H1 (cell line): Measurements from ENCODE around the gene PHRF1. TPM values are rescaled to one million over a fixed set of nuclear protein-coding genes. Genes with fewer than 3 reads are reported as not detected.

Experiments
- CTCF ChIA-PET: fragments of 300-600 bp; sonication (Branson Sonifier 250); formaldehyde crosslinking; loops from one replicate; lab custom pipeline; 2021; ENCODE audit not compliant: partially characterized antibody; lab: Charles Lee
- POLR2A ChIA-PET: fragments of 300-600 bp; sonication (Branson Sonifier 250); formaldehyde crosslinking; loops from one replicate; lab custom pipeline; 2021; ENCODE audit warnings: inconsistent platforms; ENCODE audit not compliant: partially characterized antibody; lab: Charles Lee
- DNase-seq, 2 experiments: peaks; one replicate each; pipeline versions ENCODE4 v3.0.0 to v3.0.0-alpha.2; 2010 to 2022; ENCODE audit warnings: low spot score in 2 of 2, low read depth in 1 of 2, mixed read lengths in 1 of 2
- FAIRE-seq: peaks from 2 replicates; lab custom pipeline; 2011; peaks lifted over from hg19 to GRCh38; lab: Jason Lieb, UNC
- H2AFZ ChIP-seq: 2 replicates; pipeline ENCODE4 v1.8.1; 2012; ENCODE audit warnings: low read length, inconsistent platforms
- H2AK5ac ChIP-seq: 2 replicates; pipeline ENCODE4 v1.6.1; 2013; ENCODE audit warnings: low read depth, low read length
- H2BK120ac ChIP-seq: replicated peaks from 2 replicates; pipeline ENCODE3; 2013; ENCODE audit warnings: low read depth, low read length, inconsistent platforms
- H2BK12ac ChIP-seq: 2 replicates; pipeline ENCODE4 v1.6.1; 2013; ENCODE audit warnings: low read depth, low read length
- H2BK15ac ChIP-seq: 2 replicates; pipeline ENCODE4 v1.6.1; 2013; ENCODE audit warnings: low read length
- H2BK20ac ChIP-seq: 2 replicates; pipeline ENCODE4 v1.6.1; 2013; ENCODE audit warnings: low read length
- H2BK5ac ChIP-seq: 2 replicates; pipeline ENCODE4 v1.6.1; 2013; ENCODE audit warnings: low read depth, low read length
- H3K14ac ChIP-seq: 2 replicates; pipeline ENCODE4 v1.6.1; 2013; ENCODE audit warnings: inconsistent platforms; ENCODE audit not compliant: insufficient read length
- H3K18ac ChIP-seq: 2 replicates; pipeline ENCODE4 v1.6.1; 2013; ENCODE audit warnings: low read length; ENCODE audit errors: extremely low read depth
- H3K23ac ChIP-seq: 2 replicates; pipeline ENCODE4 v1.6.1; 2013; ENCODE audit warnings: inconsistent platforms; ENCODE audit not compliant: insufficient read length
- H3K23me2 ChIP-seq: 2 replicates; pipeline ENCODE4 v1.6.1; 2013; ENCODE audit warnings: low read depth, low read length
- H3K27ac ChIP-seq: 2 replicates; pipeline ENCODE4 v1.6.1; 2011; ENCODE audit warnings: low read depth, low read length, inconsistent platforms
- H3K27me3 ChIP-seq, 4 experiments: replicated peaks in 1 of 4; 1 replicate in 1 of 4; 2 replicates in 3 of 4; pipeline versions ENCODE4 v1.6.1 to v1.8.1; 2011 to 2013; ENCODE audit warnings: low read length in 3 of 4, mild to moderate bottlenecking in 3 of 4, inconsistent platforms in 2 of 4, mixed read lengths in 2 of 4, moderate library complexity in 1 of 4; ENCODE audit not compliant: control insufficient read depth in 3 of 4, insufficient read depth in 3 of 4; ENCODE audit errors: extremely low read depth in 1 of 4
- H3K36me3 ChIP-seq, 4 experiments: 2 replicates each; pipeline versions ENCODE4 v1.6.1 to v1.8.1; 2011 to 2013; ENCODE audit warnings: mild to moderate bottlenecking in 4 of 4, low read length in 3 of 4, moderate library complexity in 2 of 4, control low read depth in 1 of 4, inconsistent platforms in 1 of 4; ENCODE audit not compliant: insufficient read depth in 4 of 4, control insufficient read depth in 2 of 4
- H3K4ac ChIP-seq: replicated peaks from 2 replicates; pipeline ENCODE3; 2013; ENCODE audit warnings: low read length, low read depth, mixed read lengths, inconsistent platforms; ENCODE audit not compliant: insufficient read length
- H3K4me1 ChIP-seq, 4 experiments: replicated peaks in 1 of 4; 1 replicate in 1 of 4; 2 replicates in 3 of 4; pipeline versions ENCODE4 v1.6.1 to v1.8.1; 2011 to 2013; ENCODE audit warnings: low read length in 3 of 4, inconsistent platforms in 2 of 4, mixed read lengths in 1 of 4; ENCODE audit not compliant: insufficient read depth in 4 of 4, control insufficient read depth in 3 of 4
- H3K4me2 ChIP-seq, 2 experiments: 2 replicates each; pipeline versions ENCODE4 v1.6.1 to v1.8.1; 2011 to 2013; ENCODE audit warnings: low read depth in 2 of 2, low read length in 2 of 2, control low read depth in 1 of 2, inconsistent platforms in 1 of 2, mild to moderate bottlenecking in 1 of 2; ENCODE audit not compliant: insufficient read depth in 1 of 2
- H3K4me3 ChIP-seq, 4 experiments: fragments of 200-600, 300-600 bp in 1 of 4; sonication (generic), shearing (Covaris generic), sonication (Bioruptor Twin) in 1 of 4; 2 replicates each; pipeline versions ENCODE4 v1.5.1 to v1.8.1; 2011 to 2016; ENCODE audit warnings: low read length in 4 of 4, low read depth in 3 of 4, control low read depth in 2 of 4, inconsistent platforms in 2 of 4, mild to moderate bottlenecking in 2 of 4, mixed read lengths in 1 of 4, moderate library complexity in 1 of 4; ENCODE audit not compliant: insufficient read depth in 2 of 4; ENCODE audit errors: extremely low read depth in 1 of 4
- H3K56ac ChIP-seq: replicated peaks from 2 replicates; pipeline ENCODE3; 2013; ENCODE audit warnings: low read depth, mild to moderate bottlenecking, mixed read lengths, low read length, inconsistent platforms; ENCODE audit not compliant: insufficient read length
- H3K79me1 ChIP-seq: 2 replicates; pipeline ENCODE4 v1.6.1; 2013; ENCODE audit warnings: low read depth, low read length, control low read depth
- H3K79me2 ChIP-seq, 2 experiments: 2 replicates each; pipeline versions ENCODE4 v1.6.1 to v1.8.1; 2012 to 2013; ENCODE audit warnings: low read length in 2 of 2, mild to moderate bottlenecking in 2 of 2, inconsistent platforms in 1 of 2; ENCODE audit not compliant: insufficient read depth in 2 of 2, control insufficient read depth in 1 of 2
- H3K9ac ChIP-seq, 4 experiments: replicated peaks in 1 of 4; 1 replicate in 1 of 4; 2 replicates in 3 of 4; pipeline versions ENCODE4 v1.6.1 to v1.8.1; 2011 to 2013; ENCODE audit warnings: low read depth in 3 of 4, low read length in 3 of 4, control low read depth in 2 of 4, mild to moderate bottlenecking in 2 of 4, moderate library complexity in 2 of 4, inconsistent platforms in 1 of 4; ENCODE audit errors: extremely low read depth in 1 of 4
- H3K9me3 ChIP-seq, 2 experiments: 2 replicates each; pipeline versions ENCODE4 v1.6.1 to v1.8.1; 2012 to 2013; ENCODE audit warnings: mild to moderate bottlenecking in 2 of 2, moderate library complexity in 2 of 2, control low read depth in 1 of 2, inconsistent platforms in 1 of 2, low read depth in 1 of 2, low read length in 1 of 2, mixed read lengths in 1 of 2; ENCODE audit not compliant: insufficient read depth in 2 of 2
- H4K20me1 ChIP-seq, 2 experiments: replicated peaks in 1 of 2; 2 replicates each; pipeline versions ENCODE3 to v1.8.1; 2011 to 2013; ENCODE audit warnings: inconsistent platforms in 2 of 2, low read length in 2 of 2, mild to moderate bottlenecking in 1 of 2; ENCODE audit not compliant: insufficient read depth in 2 of 2, control insufficient read depth in 1 of 2
- H4K5ac ChIP-seq: 2 replicates; pipeline ENCODE4 v1.6.1; 2013; ENCODE audit warnings: low read length, low read depth, mixed read lengths, inconsistent platforms; ENCODE audit not compliant: insufficient read length
- H4K8ac ChIP-seq: 2 replicates; pipeline ENCODE4 v1.8.0; 2013; ENCODE audit warnings: mild to moderate bottlenecking, moderate library complexity, low read length, inconsistent platforms; ENCODE audit not compliant: insufficient read depth; ENCODE audit errors: extremely low read depth
- H4K91ac ChIP-seq: replicated peaks from 2 replicates; pipeline ENCODE3; 2013; ENCODE audit warnings: low read length, mixed read lengths, inconsistent platforms; ENCODE audit not compliant: insufficient read length
- POLR2A ChIP-seq, 2 experiments: IDR thresholded peaks; 1 replicate in 1 of 2; 2 replicates in 1 of 2; pipeline ENCODE4 v1.6.1; 2011; ENCODE audit warnings: low read depth in 2 of 2, low read length in 2 of 2, mild to moderate bottlenecking in 2 of 2; ENCODE audit errors: control extremely low read depth in 1 of 2
- YY1 ChIP-seq: IDR thresholded peaks from 2 replicates; pipeline ENCODE4 v1.6.1; 2011; ENCODE audit warnings: low read depth, mild to moderate bottlenecking, low read length
- WGBS, 2 experiments: shearing (Covaris generic) in 1 of 2; methylation state at CpG; one replicate each; pipeline versions ENCODE4 v1.1.6 to v1.1.7; 2013 to 2015; ENCODE audit warnings: low lambda C conversion rate in 2 of 2, mixed read lengths in 2 of 2, inconsistent platforms in 1 of 2, low coverage in 1 of 2, missing lambda C conversion rate in 1 of 2; ENCODE audit not compliant: insufficient replicate concordance in 2 of 2, insufficient coverage in 1 of 2, insufficient read length in 1 of 2; ENCODE audit errors: extremely low coverage in 1 of 2, missing lambda C conversion rate in 1 of 2; 5-methylcytosine and 5-hydroxymethylcytosine counted together
- polyA plus RNA-seq, 7 experiments: library from polyadenylated mRNA; depleted of rRNA in 3 of 7; stranded (reverse) in 5 of 7; unstranded in 2 of 7; fragments of >200 nt in 5 of 7; fragments of 200-250 nt in 2 of 7; gene quantifications; 1 replicate in 5 of 7; 2 replicates in 1 of 7; 4 replicates in 1 of 7; pipeline versions ENCODE4 v1.2.1 to v1.2.3, GENCODE V29; 2011 to 2013; ENCODE audit warnings: missing spikeins in 2 of 7, mixed read lengths in 2 of 7
- total RNA-seq: library from RNA; stranded (reverse); fragmentation: NEBNext Ultra II Directional; extraction: Animal tissue kit (Norgen Biotek cat#: 25700); gene quantifications from 2 replicates; pipeline ENCODE4 v1.2.1, GENCODE V29; 2021

The PHRF1 gene
- total and polyA plus RNA-seq, 2 of the 8 experiments (the other 6 are each of a cell fraction or from before 2014, with no cell fraction given): 13.4 to 37.3 TPM

DNA sequence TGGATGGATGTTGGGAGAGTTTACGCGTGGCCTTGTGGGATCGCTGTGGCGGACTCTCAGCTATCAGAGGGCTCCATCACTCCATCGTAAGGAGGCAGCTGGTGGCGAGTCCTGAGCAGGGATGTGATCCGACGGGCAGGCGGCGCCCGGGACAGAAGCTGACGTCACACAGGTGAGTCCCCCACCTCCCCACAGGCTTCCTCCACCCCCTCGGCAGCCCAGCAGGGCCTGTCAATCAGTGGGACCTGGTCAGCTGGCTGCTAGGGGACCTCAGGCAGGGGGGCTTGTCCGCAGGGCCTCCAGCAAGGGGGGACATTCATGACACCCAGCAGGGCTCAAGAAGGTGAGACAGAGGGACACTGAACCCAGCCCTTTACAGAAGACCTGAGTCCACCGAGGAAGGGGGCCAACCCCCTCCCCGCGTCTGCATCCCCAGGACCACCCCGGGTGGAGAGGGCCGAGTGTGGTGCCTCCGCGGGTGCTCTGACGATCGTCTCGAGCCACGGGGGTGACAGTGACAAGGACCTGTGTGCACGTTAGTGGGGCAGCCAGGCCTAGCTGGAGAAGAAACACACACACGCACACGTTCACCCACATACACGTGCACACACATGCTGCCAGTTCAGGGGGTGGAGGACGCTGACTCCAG is 48.0 kb upstream of the PHRF1 start:
- H2BK15ac ChIP-seq: no peak overlapping the region
- H2BK120ac ChIP-seq: no peak overlapping the region
- no peak overlapping the region for H4K5ac ChIP-seq
- DNase-seq (no peak), FAIRE-seq (no peak)
- no peak overlapping the region for H2AK5ac ChIP-seq
- no peaks in the 10 kb centered on the region for H3K23me2 ChIP-seq
- H2BK20ac ChIP-seq: no peak overlapping the region
- WGBS, 2 experiments: 91% methylated on average over 26 of the region's 30 CpGs; no CpG with 5 or more reads in 1 of the 2 experiments
- ChIA-PET POLR2A (interaction anchor here (1.1 kb wide), 1 partner anchor 30 kb away, joined by 3 read pairs; no protein-coding TSS in a partner anchor), CTCF (interaction anchor here (1.0 kb wide), 1 partner anchor 9 kb away, joined by 3 read pairs; no protein-coding TSS in a partner anchor)
- H3K23ac ChIP-seq: no peak overlapping the region
- TF ChIP-seq POLR2A (IDR thresholded peaks at IDR 0.05; ENCODE audit: control extremely low read depth in 1 of 2, low read depth in 2 of 2, low read length in 2 of 2) (no peak), YY1 (no peak)
- H3K36me3 ChIP-seq: peaks cover 0 to 12% (median 6%) of the 10 kb centered on the region in 4 experiments; a peak in 5 of 8 replicates
- H3K27ac ChIP-seq: no peak overlapping the region
- H3K4ac ChIP-seq: no peak overlapping the region
- no peak overlapping the region for H4K91ac ChIP-seq
- no peaks in the 10 kb centered on the region for H3K9me3 ChIP-seq
- H3K18ac ChIP-seq: no peak overlapping the region
- peaks cover 0 to 6% of the 10 kb centered on the region in 2 experiments for H4K20me1 ChIP-seq
- no peak overlapping the region for H4K8ac ChIP-seq
- no peak overlapping the region for H3K4me2 ChIP-seq
- H2BK5ac ChIP-seq: no peak overlapping the region
- no peak overlapping the region for H3K56ac ChIP-seq
- H3K4me3 ChIP-seq: no peak overlapping the region
- H3K79me2 ChIP-seq: no peaks in the 10 kb centered on the region
- no peaks in the 10 kb centered on the region for H3K4me1 ChIP-seq
- H3K27me3 ChIP-seq: no peaks in the 10 kb centered on the region
- no peak overlapping the region for H3K9ac ChIP-seq
- no peaks in the 10 kb centered on the region for H3K79me1 ChIP-seq
- H2AFZ ChIP-seq: no peak overlapping the region
- H2BK12ac ChIP-seq: no peak overlapping the region
- no peak overlapping the region for H3K14ac ChIP-seq
